H9 (cell line): Measurements from ENCODE around the gene NPDC1. TPM values are rescaled to one million over a fixed set of nuclear protein-coding genes. Genes with fewer than 3 reads are reported as not detected.

Experiments
- DNase-seq: peaks from one replicate; pipeline ENCODE4 v3.0.0-alpha.2; 2017
- H2AFZ ChIP-seq: one replicate; pipeline ENCODE4 v1.6.1; 2013; ENCODE audit warnings: mild to moderate bottlenecking, low read length, control low read depth, moderate library complexity
- H2AK5ac ChIP-seq: 2 replicates; pipeline ENCODE4 v1.6.1; 2013; ENCODE audit warnings: low read length, control low read depth, mixed read lengths; ENCODE audit not compliant: insufficient read length
- H2BK120ac ChIP-seq: one replicate; pipeline ENCODE4 v1.6.1; 2013; ENCODE audit warnings: low read depth, mild to moderate bottlenecking, low read length, control low read depth, inconsistent platforms; ENCODE audit not compliant: poor library complexity, severe bottlenecking
- H2BK12ac ChIP-seq: 2 replicates; pipeline ENCODE4 v1.6.1; 2013; ENCODE audit warnings: low read length, control low read depth, mixed read lengths, low read depth; ENCODE audit not compliant: insufficient read length
- H2BK15ac ChIP-seq: 2 replicates; pipeline ENCODE4 v1.6.1; 2013; ENCODE audit warnings: low read depth, low read length, control low read depth
- H2BK20ac ChIP-seq: one replicate; pipeline ENCODE4 v1.6.1; 2013; ENCODE audit warnings: low read depth, mild to moderate bottlenecking, low read length, control low read depth, inconsistent platforms; ENCODE audit not compliant: poor library complexity, severe bottlenecking
- H2BK5ac ChIP-seq: 2 replicates; pipeline ENCODE4 v1.6.1; 2013; ENCODE audit warnings: low read length, control low read depth, mixed read lengths; ENCODE audit not compliant: insufficient read length
- H3K14ac ChIP-seq: 2 replicates; pipeline ENCODE4 v1.6.1; 2013; ENCODE audit warnings: low read length, control low read depth; ENCODE audit not compliant: insufficient read depth
- H3K18ac ChIP-seq: 2 replicates; pipeline ENCODE4 v1.6.1; 2013; ENCODE audit warnings: low read depth, mild to moderate bottlenecking, mixed read lengths, low read length, control low read depth; ENCODE audit not compliant: insufficient read length
- H3K23ac ChIP-seq: 2 replicates; pipeline ENCODE4 v1.6.1; 2013; ENCODE audit warnings: low read length, control low read depth, mixed read lengths, low read depth; ENCODE audit not compliant: insufficient read length
- H3K23me2 ChIP-seq: 2 replicates; pipeline ENCODE4 v1.6.1; 2013; ENCODE audit warnings: low read depth, mild to moderate bottlenecking, mixed read lengths, low read length, control low read depth; ENCODE audit not compliant: insufficient read length, poor library complexity, severe bottlenecking
- H3K27ac ChIP-seq: 2 replicates; pipeline ENCODE4 v1.5.1; 2013; ENCODE audit warnings: low read length, control low read depth, mixed read lengths, low read depth; ENCODE audit not compliant: insufficient read length
- H3K27me3 ChIP-seq: 2 replicates; pipeline ENCODE4 v1.6.1; 2013; ENCODE audit warnings: low read length, control low read depth, inconsistent platforms; ENCODE audit not compliant: insufficient read depth
- H3K4ac ChIP-seq: 2 replicates; pipeline ENCODE4 v1.6.1; 2013; ENCODE audit warnings: low read depth, mild to moderate bottlenecking, control low read depth, inconsistent platforms, low read length, moderate library complexity
- H3K4me1 ChIP-seq: 2 replicates; pipeline ENCODE4 v1.6.1; 2013; ENCODE audit warnings: low read length, control low read depth, inconsistent platforms; ENCODE audit not compliant: insufficient read depth
- H3K4me2 ChIP-seq: 2 replicates; pipeline ENCODE4 v1.6.1; 2013; ENCODE audit warnings: low read length, control low read depth, mixed read lengths; ENCODE audit not compliant: insufficient read length, insufficient read depth
- H3K56ac ChIP-seq: 2 replicates; pipeline ENCODE4 v1.6.1; 2013; ENCODE audit warnings: low read depth, mild to moderate bottlenecking, mixed read lengths, low read length, control low read depth; ENCODE audit not compliant: insufficient read length
- H3K79me1 ChIP-seq: 2 replicates; pipeline ENCODE4 v1.6.1; 2013; ENCODE audit warnings: low read depth, mild to moderate bottlenecking, moderate library complexity, low read length, control low read depth, inconsistent platforms; ENCODE audit not compliant: insufficient read depth, poor library complexity, severe bottlenecking
- H3K79me2 ChIP-seq: 2 replicates; pipeline ENCODE4 v1.6.1; 2013; ENCODE audit warnings: low read length, control low read depth, inconsistent platforms; ENCODE audit not compliant: insufficient read depth
- H3K9ac ChIP-seq: 2 replicates; pipeline ENCODE4 v1.6.1; 2013; ENCODE audit warnings: low read length, control low read depth, mixed read lengths; ENCODE audit not compliant: insufficient read length; ENCODE audit errors: extremely low read depth
- H3K9me3 ChIP-seq: one replicate; pipeline ENCODE4 v1.6.1; 2013; ENCODE audit warnings: low read depth, low read length, inconsistent platforms; ENCODE audit not compliant: control insufficient read depth
- H3T11ph ChIP-seq: one replicate; pipeline ENCODE4 v1.6.1; 2013; ENCODE audit warnings: mild to moderate bottlenecking, low read length, control low read depth, inconsistent platforms
- H4K20me1 ChIP-seq: one replicate; pipeline ENCODE4 v1.6.1; 2013; ENCODE audit not compliant: control insufficient read depth, insufficient read length, insufficient read depth
- H4K5ac ChIP-seq: 2 replicates; pipeline ENCODE4 v1.6.1; 2013; ENCODE audit warnings: low read depth, mild to moderate bottlenecking, mixed read lengths, low read length, control low read depth; ENCODE audit not compliant: insufficient read length
- H4K8ac ChIP-seq: replicated peaks from 2 replicates; pipeline ENCODE4 v1.6.1; 2013; ENCODE audit warnings: low read length, control low read depth, mixed read lengths, low read depth; ENCODE audit not compliant: insufficient read length
- H4K91ac ChIP-seq: 2 replicates; pipeline ENCODE4 v1.6.1; 2013; ENCODE audit warnings: low read depth, mild to moderate bottlenecking, moderate library complexity, mixed read lengths, low read length, control low read depth; ENCODE audit not compliant: insufficient read length
- H3K27ac Mint-ChIP-seq, 3 experiments: 2 replicates in 2 of 3; 3 replicates in 1 of 3; pipeline ENCODE4 v1.8.0; 2020 to 2021; ENCODE audit warnings: mixed read lengths in 3 of 3, mild to moderate bottlenecking in 1 of 3, moderate library complexity in 1 of 3
- H3K27me3 Mint-ChIP-seq: 2 replicates; pipeline ENCODE4 v1.8.0; 2021; ENCODE audit warnings: low read depth, mild to moderate bottlenecking, moderate library complexity, mixed read lengths
- H3K36me3 Mint-ChIP-seq, 3 experiments: 2 replicates in 2 of 3; 3 replicates in 1 of 3; pipeline ENCODE4 v1.8.0; 2020 to 2021; ENCODE audit warnings: low read depth in 3 of 3, mixed read lengths in 3 of 3; ENCODE audit not compliant: insufficient read depth in 1 of 3
- H3K4me1 Mint-ChIP-seq, 2 experiments: 2 replicates each; pipeline ENCODE4 v1.8.0; 2020; ENCODE audit warnings: mixed read lengths in 2 of 2
- H3K4me3 Mint-ChIP-seq, 2 experiments: 2 replicates in 1 of 2; 3 replicates in 1 of 2; pipeline ENCODE4 v1.8.0; 2020 to 2021; ENCODE audit warnings: mild to moderate bottlenecking in 2 of 2, mixed read lengths in 2 of 2, moderate library complexity in 1 of 2
- H3K9me3 Mint-ChIP-seq, 2 experiments: 2 replicates in 1 of 2; 3 replicates in 1 of 2; pipeline ENCODE4 v1.8.0; 2020; ENCODE audit warnings: mild to moderate bottlenecking in 2 of 2, mixed read lengths in 2 of 2, moderate library complexity in 1 of 2
- WGBS: extraction: QIAGEN DNeasy Blood & Tissue Kit; methylation state at CpG from one replicate; pipeline ENCODE4 v1.1.7; 2013; ENCODE audit warnings: missing lambda C conversion rate, low lambda C conversion rate, mixed read lengths; ENCODE audit not compliant: insufficient read length; ENCODE audit errors: extremely low coverage; 5-methylcytosine and 5-hydroxymethylcytosine counted together
- total RNA-seq: library from RNA; stranded (reverse); gene quantifications from 2 replicates; pipeline ENCODE4 v1.2.1, GENCODE V29; 2021
- TF ChIP-seq, protein P1 (sequence below): fragments of 200-600 bp; sonication (generic); conservative IDR thresholded peaks from 3 replicates; pipeline ENCODE4 v1.8.0; 2021; ENCODE audit warnings: antibody characterized with exemption, mild to moderate bottlenecking

The NPDC1 gene
- total RNA-seq, 1 experiment from 2014 or later: 57.6 TPM

DNA sequence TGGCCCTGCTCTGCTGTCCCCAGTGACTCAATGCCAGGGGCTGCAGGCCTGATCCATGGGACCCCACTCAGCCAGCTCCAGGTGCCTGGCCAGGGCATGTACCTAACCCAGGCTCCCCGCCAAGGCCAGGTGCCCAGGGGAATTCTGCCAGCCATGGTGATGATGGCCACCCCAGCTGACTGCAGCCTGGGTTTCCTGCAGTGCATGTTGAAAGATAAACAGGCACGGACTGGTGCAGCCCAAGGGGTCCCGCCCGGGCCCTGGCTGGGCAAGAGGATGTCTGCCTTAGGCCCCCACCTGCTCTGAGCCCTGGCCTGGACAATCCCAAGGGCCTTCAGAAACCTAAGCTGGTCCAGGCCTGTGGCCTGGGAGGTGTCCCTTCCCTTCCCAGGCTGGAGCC, 19.1 kb downstream of the NPDC1 start:
- Histone ChIP-seq H3K56ac (no peak overlapping the region), H4K5ac (no peak overlapping the region), H4K91ac (no peak overlapping the region), H2BK15ac (no peak overlapping the region), H3K79me2 (no peaks in the 10 kb centered on the region), H2AFZ (no peak overlapping the region), H3K4me1 (no peaks in the 10 kb centered on the region), H3K14ac (no peak overlapping the region), H3K18ac (no peak overlapping the region), H3K9ac (no peak overlapping the region), H2BK12ac (no peak overlapping the region), H2BK20ac (no peak overlapping the region), H3K4me2 (no peak overlapping the region), H4K20me1 (peaks cover 2% of the 10 kb centered on the region), H3T11ph (no peak overlapping the region), H2BK5ac (no peak overlapping the region), H3K9me3 (no peaks in the 10 kb centered on the region), H4K8ac (no peak overlapping the region), H2AK5ac (no peak overlapping the region), H3K23ac (no peak overlapping the region), H3K79me1 (no peaks in the 10 kb centered on the region), H3K23me2 (peaks cover 9% of the 10 kb centered on the region), H2BK120ac (no peak overlapping the region), H3K27ac (no peak overlapping the region), H3K4ac (no peak overlapping the region), H3K27me3 (no peaks in the 10 kb centered on the region)
- Mint-ChIP-seq H3K27ac (no peak overlapping the region), H3K36me3 (no peaks in the 10 kb centered on the region), H3K4me1 (peaks cover 2 to 17% of the 10 kb centered on the region in 2 experiments; a peak in 3 of 4 replicates), H3K9me3 (no peaks in the 10 kb centered on the region), H3K27me3 (peaks cover 23% of the 10 kb centered on the region), H3K4me3 (peak overlapping the region in 1 of 2 experiments; percentile 66; a peak in 1 of 5 replicates)
- DNase-seq: no peak
- no CpG with 5 or more reads among the region's 4 CpGs for WGBS
- TF ChIP-seq, protein P1, sequence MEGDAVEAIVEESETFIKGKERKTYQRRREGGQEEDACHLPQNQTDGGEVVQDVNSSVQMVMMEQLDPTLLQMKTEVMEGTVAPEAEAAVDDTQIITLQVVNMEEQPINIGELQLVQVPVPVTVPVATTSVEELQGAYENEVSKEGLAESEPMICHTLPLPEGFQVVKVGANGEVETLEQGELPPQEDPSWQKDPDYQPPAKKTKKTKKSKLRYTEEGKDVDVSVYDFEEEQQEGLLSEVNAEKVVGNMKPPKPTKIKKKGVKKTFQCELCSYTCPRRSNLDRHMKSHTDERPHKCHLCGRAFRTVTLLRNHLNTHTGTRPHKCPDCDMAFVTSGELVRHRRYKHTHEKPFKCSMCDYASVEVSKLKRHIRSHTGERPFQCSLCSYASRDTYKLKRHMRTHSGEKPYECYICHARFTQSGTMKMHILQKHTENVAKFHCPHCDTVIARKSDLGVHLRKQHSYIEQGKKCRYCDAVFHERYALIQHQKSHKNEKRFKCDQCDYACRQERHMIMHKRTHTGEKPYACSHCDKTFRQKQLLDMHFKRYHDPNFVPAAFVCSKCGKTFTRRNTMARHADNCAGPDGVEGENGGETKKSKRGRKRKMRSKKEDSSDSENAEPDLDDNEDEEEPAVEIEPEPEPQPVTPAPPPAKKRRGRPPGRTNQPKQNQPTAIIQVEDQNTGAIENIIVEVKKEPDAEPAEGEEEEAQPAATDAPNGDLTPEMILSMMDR: no peak
